Ovary (tissue), 9 donors: ENCODE measurements around the gene COL5A1. TPM values are rescaled to one million over a fixed set of nuclear protein-coding genes. Genes with fewer than 3 reads are reported as not detected.

ENCODE experiments used
- DNase-seq, 5 donors: peaks; one replicate each; pipeline ENCODE4 v3.0.0-alpha.2; 2019 to 2020
- H3K27ac ChIP-seq, 2 donors: fragments of 200-600 bp; one replicate each; pipeline versions ENCODE4 v1.5.1 to v1.8.0; 2019 to 2022
- H3K27me3 ChIP-seq: fragments of 200-600 bp; one replicate; pipeline ENCODE4 v1.8.0; 2022
- H3K36me3 ChIP-seq: fragments of 200-600 bp; sonication (generic); one replicate; pipeline ENCODE4 v1.5.1; 2019
- H3K4me1 ChIP-seq: one replicate; pipeline ENCODE4 v1.8.1; 2013; ENCODE audit warnings: mild to moderate bottlenecking, moderate library complexity; ENCODE audit not compliant: insufficient read depth
- H3K4me3 ChIP-seq: fragments of 200-600 bp; sonication (generic); one replicate; pipeline ENCODE4 v1.5.1; 2017
- H3K9me3 ChIP-seq, 2 donors: fragments of 200-600 bp in 1 of 2; sonication (generic) in 1 of 2; one replicate each; pipeline versions ENCODE4 v1.5.1 to v1.8.1; 2013 to 2019; ENCODE audit warnings: mild to moderate bottlenecking in 1 of 2, moderate library complexity in 1 of 2
- CTCF ChIP-seq, 3 donors: fragments of 450-650 bp in 2 of 3; fragments of 200-600 bp in 1 of 3; IDR thresholded peaks; one replicate each; pipeline versions ENCODE4 v1.5.1 to v1.8.0; 2016 to 2022; ENCODE audit warnings: antibody characterized with exemption in 3 of 3, mild to moderate bottlenecking in 1 of 3
- EP300 ChIP-seq: sonication (generic); formaldehyde crosslinking; IDR thresholded peaks from one replicate; pipeline ENCODE4 v1.6.1; 2017; ENCODE audit warnings: antibody characterized with exemption
- POLR2A ChIP-seq: fragments of 450-650 bp; IDR thresholded peaks from one replicate; pipeline ENCODE4 v1.6.1; 2017; ENCODE audit warnings: antibody characterized with exemption, mild to moderate bottlenecking, moderate library complexity
- WGBS, 3 donors: extraction: QIAGEN DNeasy Blood & Tissue Kit in 1 of 3; methylation state at CpG; one replicate each; pipeline versions ENCODE4 v1.1.5 to v1.1.7; 2013 to 2017; 5-methylcytosine and 5-hydroxymethylcytosine counted together
- intact Hi-C, 4 donors: fragments of 100-400 bp; cut with DNase I; formaldehyde crosslinking; loops; one replicate each; pipeline versions ENCODE4 v1.11.0 to v1.15.1; 2022 to 2023
- polyA plus RNA-seq, 2 donors: library from polyadenylated mRNA; stranded (reverse); fragments of 200-250 nt in 1 of 2; fragments of 350-450 nt in 1 of 2; fragmentation: Illumina TruSeq in 1 of 2; extraction: RNeasy Lipid Tissue Mini Kit (QIAGEN cat#74804) in 1 of 2; gene quantifications; one replicate each; pipeline ENCODE4 v1.2.3, GENCODE V29; 2013 to 2014
- total RNA-seq, 7 donors: library from RNA; depleted of rRNA in 2 of 7; stranded (reverse); fragments of >200 nt in 2 of 7; fragmentation: NEBNext Ultra II Directional in 3 of 7; extraction: Animal tissue kit (Norgen Biotek cat#: 25700) in 3 of 7; gene quantifications; one replicate each; pipeline versions ENCODE4 v1.1.0 to v1.2.4, GENCODE V29; 2016 to 2023
- donor health status: DM: no; HTN: no; CAD: no; lungs with moderate emphysema.
- donor health status: DM: no; HTN: no; CAD: no.
- donor health status: Bipolar disorder and iron deficiency.
- donor health status: DM: yes; HTN: yes; CAD: no.
- donor health status: DM: no; HTN: no; CAD: no.
- donor health status: DM: yes; HTN: yes; CAD: no.

COL5A1 gene
- total and polyA plus RNA-seq, 9 donors: 28.1 to 117 (median 54.6) TPM

GRCh38 chr9:134650431-134651190 lies 9.0 kb downstream of the COL5A1 start:
- H3K27ac ChIP-seq: no peak overlapping the region
- H3K4me1 ChIP-seq: peaks cover 42% of the 10 kb centered on the region
- no peaks in the 10 kb centered on the region for H3K36me3 ChIP-seq
- peak in 2 of 5 donors; percentile 19 to 33 for DNase-seq
- H3K4me3 ChIP-seq: no peak overlapping the region
- WGBS, 3 donors: 88 to 91% (median 89%) methylated on average over 26 of the region's 26 CpGs
- no peaks in the 10 kb centered on the region for H3K27me3 ChIP-seq
- intact Hi-C loops: loop anchor here in 1 of 4 donors (10.0 kb wide), 1 partner anchor 1904 kb away; no protein-coding TSS in a partner anchor
- no peak for TF ChIP-seq POLR2A
- TF ChIP-seq EP300: no peak
- no peaks in the 10 kb centered on the region for H3K9me3 ChIP-seq

- no peak overlapping the region for H3K27ac ChIP-seq
- DNase-seq: peak in 1 of 5 donors; percentile 23
- WGBS, 3 donors: 79 to 87% (median 82%) methylated on average over 10 of the region's 10 CpGs
- no peaks in the 10 kb centered on the region for H3K27me3 ChIP-seq
- H3K9me3 ChIP-seq: no peaks in the 10 kb centered on the region
- no peaks in the 10 kb centered on the region for H3K36me3 ChIP-seq
- H3K4me3 ChIP-seq: no peak overlapping the region
- TF ChIP-seq CTCF (IDR thresholded peaks at IDR 0.05): no peak
- TF ChIP-seq POLR2A: no peak
- no peak for TF ChIP-seq EP300
- H3K4me1 ChIP-seq: peaks cover 41% of the 10 kb centered on the region
- intact Hi-C loops: loop anchor here in 1 of 4 donors (10.0 kb wide), 1 partner anchor 1903 kb away; no protein-coding TSS in a partner anchor
These were observed 9.8 kb downstream of the COL5A1 start for GRCh38 chr9:134651226-134651905.

- no peaks in the 10 kb centered on the region for H3K9me3 ChIP-seq
- intact Hi-C loops: loop anchor here in 1 of 4 donors (10.0 kb wide), 1 partner anchor 1902 kb away; no protein-coding TSS in a partner anchor
- no peaks in the 10 kb centered on the region for H3K27me3 ChIP-seq
- peak in 1 of 5 donors; percentile 33 for DNase-seq
- 63 to 68% (median 68%) methylated on average over 28 of the region's 28 CpGs for WGBS, 3 donors
- H3K4me3 ChIP-seq: no peak overlapping the region
- no peak overlapping the region for H3K27ac ChIP-seq
- no peaks in the 10 kb centered on the region for H3K36me3 ChIP-seq
- TF ChIP-seq CTCF (IDR thresholded peaks at IDR 0.05) (no peak), POLR2A (no peak)
- H3K4me1 ChIP-seq: peaks cover 32% of the 10 kb centered on the region
These were observed 11.0 kb downstream of the COL5A1 start for GRCh38 chr9:134652291-134653225.

GRCh38 chr9:134653259-134654009 lies 11.8 kb downstream of the COL5A1 start:
- TF ChIP-seq CTCF (IDR thresholded peaks at IDR 0.05) (no peak), POLR2A (no peak), EP300 (no peak)
- Histone ChIP-seq H3K9me3 (no peaks in the 10 kb centered on the region), H3K27me3 (no peaks in the 10 kb centered on the region), H3K4me1 (peaks cover 38% of the 10 kb centered on the region), H3K36me3 (no peaks in the 10 kb centered on the region), H3K27ac (no peak overlapping the region), H3K4me3 (no peak overlapping the region)
- intact Hi-C loops: loop anchor here in 1 of 4 donors (10.0 kb wide), 1 partner anchor 1901 kb away; no protein-coding TSS in a partner anchor
- DNase-seq: peak in 1 of 5 donors; percentile 68
- WGBS, 3 donors: 20 to 32% (median 23%) methylated on average over 17 of the region's 17 CpGs
